OCI-LY7 (cell line): ENCODE results near the gene PTPRZ1. TPM values are rescaled to one million over a fixed set of nuclear protein-coding genes. Genes with fewer than 3 reads are reported as not detected.

Source experiments
- BruUV-seq: library from RNA; stranded (reverse); fragments of 400-500 nt; replicated peaks from 2 replicates; lab custom pipeline; 2021; lab: Mats Ljungman, UMichigan
- CTCF ChIA-PET: fragments of 300-600 bp; sonication (Branson Sonifier 250); formaldehyde crosslinking; loops from one replicate; lab custom pipeline; 2022; ENCODE audit warnings: antibody characterized with exemption; ENCODE audit not compliant: unreplicated experiment; lab: Charles Lee
- POLR2A ChIA-PET: fragments of 300-600 bp; sonication (Branson Sonifier 250); formaldehyde crosslinking; loops from one replicate; lab custom pipeline; 2022; ENCODE audit warnings: antibody characterized with exemption; lab: Charles Lee
- DNase-seq: peaks from one replicate; pipeline ENCODE4 v3.0.0-alpha.2; 2015; ENCODE audit warnings: low spot score
- H2AFZ ChIP-seq: fragments of 200-600 bp; sonication (generic), shearing (Covaris generic); 2 replicates; pipeline ENCODE4 v1.6.1; 2014; ENCODE audit warnings: mild to moderate bottlenecking, antibody characterized with exemption, low read length, moderate library complexity
- H3K27ac ChIP-seq: fragments of 200-600 bp; sonication (generic); 2 replicates; pipeline ENCODE4 v1.5.1; 2014; ENCODE audit warnings: mixed run types, low read depth, mild to moderate bottlenecking, moderate library complexity, low read length, inconsistent platforms; ENCODE audit not compliant: poor library complexity, severe bottlenecking
- H3K36me3 ChIP-seq: fragments of 200-600 bp; sonication (generic); 2 replicates; pipeline ENCODE4 v1.6.1; 2014; ENCODE audit warnings: mild to moderate bottlenecking, antibody characterized with exemption, low read length, moderate library complexity, mixed read lengths; ENCODE audit not compliant: insufficient read depth
- H3K4me1 ChIP-seq: fragments of 200-600 bp; sonication (generic); 2 replicates; pipeline ENCODE4 v1.5.1; 2014; ENCODE audit warnings: mild to moderate bottlenecking, low read length; ENCODE audit not compliant: insufficient read depth, poor library complexity, severe bottlenecking
- H3K4me2 ChIP-seq: fragments of 200-600 bp; sonication (generic); 2 replicates; pipeline ENCODE4 v1.6.1; 2014; ENCODE audit warnings: mild to moderate bottlenecking, low read length
- H3K4me3 ChIP-seq: fragments of 200-600 bp; sonication (generic); 2 replicates; pipeline ENCODE4 v1.5.1; 2014; ENCODE audit warnings: mild to moderate bottlenecking, low read depth, low read length; ENCODE audit not compliant: poor library complexity, severe bottlenecking
- H3K79me2 ChIP-seq: fragments of 200-600 bp; sonication (generic); 2 replicates; pipeline ENCODE4 v1.6.1; 2016; ENCODE audit warnings: low read depth, mild to moderate bottlenecking, low read length, moderate library complexity, mixed read lengths; ENCODE audit not compliant: insufficient read depth
- H3K9me2 ChIP-seq: fragments of 200-600 bp; sonication (generic); 2 replicates; pipeline ENCODE4 v1.6.1; 2016; ENCODE audit warnings: mild to moderate bottlenecking, low read length, mixed read lengths; ENCODE audit not compliant: insufficient read depth
- H3K9me3 ChIP-seq: fragments of 200-600 bp; sonication (generic); 2 replicates; pipeline ENCODE4 v1.6.1; 2014; ENCODE audit warnings: mild to moderate bottlenecking, mixed run types, low read length, mixed read lengths
- H4K20me1 ChIP-seq: fragments of 200-600 bp; sonication (generic); 2 replicates; pipeline ENCODE4 v1.6.1; 2014; ENCODE audit warnings: mild to moderate bottlenecking, antibody characterized with exemption, low read length, moderate library complexity, mixed read lengths; ENCODE audit not compliant: insufficient read depth
- CTCF ChIP-seq: fragments of 200-600 bp; sonication (generic); conservative IDR thresholded peaks from 2 replicates; pipeline ENCODE4 v1.5.1; 2014; ENCODE audit warnings: mild to moderate bottlenecking, antibody characterized with exemption, low read length, moderate library complexity, mixed read lengths
- EZH2phosphoT487 ChIP-seq: fragments of 200-600 bp; sonication (generic); IDR thresholded peaks from 2 replicates; pipeline ENCODE4 v1.6.1; 2018; ENCODE audit warnings: low read depth, borderline replicate concordance, mild to moderate bottlenecking, mixed run types, antibody characterized with exemption, low read length, moderate library complexity, mixed read lengths
- intact Hi-C: fragments of 100-400 bp; cut with micrococcal nuclease; formaldehyde crosslinking; loops from one replicate; pipeline ENCODE4 v1.10.0; 2022; ENCODE audit not compliant: unreplicated experiment
- total RNA-seq, 2 experiments: library from RNA; depleted of rRNA in 1 of 2; stranded (reverse); fragments of >200 nt in 1 of 2; shearing (Covaris generic) in 1 of 2; gene quantifications; 2 replicates each; pipeline ENCODE4 v1.2.3, GENCODE V29; 2014 to 2022

The PTPRZ1 gene
- total RNA-seq, 2 experiments from 2014 or later: not detected

- intact Hi-C loops: no loop called here
- no peaks in the 10 kb centered on the region for H3K36me3 ChIP-seq
- ChIA-PET CTCF (no interaction called here), POLR2A (no interaction called here)
- no peak overlapping the region for H3K27ac ChIP-seq
- H3K9me2 ChIP-seq: no peaks in the 10 kb centered on the region
- no peaks in the 10 kb centered on the region for H3K9me3 ChIP-seq
- no peak overlapping the region for H2AFZ ChIP-seq
- H3K4me3 ChIP-seq: no peak overlapping the region
- no peak overlapping the region for H3K4me2 ChIP-seq
- no peaks in the 10 kb centered on the region for H3K4me1 ChIP-seq
- H3K79me2 ChIP-seq: no peaks in the 10 kb centered on the region
- H4K20me1 ChIP-seq: no peaks in the 10 kb centered on the region
- TF ChIP-seq CTCF (no peak), EZH2phosphoT487 (no peak)
- no TSS peak for BruUV-seq
- DNase-seq: no peak
Observed at GRCh38 chr7:122013630-122014029, 140.7 kb downstream of the PTPRZ1 start.

DNA sequence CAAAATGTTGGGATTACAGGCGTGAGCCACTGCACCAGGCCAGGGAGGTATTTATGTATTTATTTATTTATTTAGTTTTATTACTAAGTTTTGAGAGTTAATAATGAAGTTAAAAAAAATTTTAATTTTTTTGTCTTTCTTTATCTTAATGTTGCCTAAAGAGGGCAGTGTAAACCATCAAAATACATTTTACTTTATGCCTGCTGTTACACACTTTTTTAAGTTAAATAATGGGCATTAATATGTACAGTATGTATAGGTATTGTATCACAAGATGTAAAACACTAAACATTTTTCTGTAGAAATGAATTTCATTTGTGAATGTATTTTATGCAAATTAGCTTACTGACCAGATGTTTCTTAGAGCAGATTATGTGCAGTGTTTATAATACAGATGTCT is 141.7 kb downstream of the PTPRZ1 start:
- Histone ChIP-seq H3K9me2 (no peaks in the 10 kb centered on the region), H3K27ac (no peak overlapping the region), H3K4me1 (no peaks in the 10 kb centered on the region), H3K79me2 (no peaks in the 10 kb centered on the region), H4K20me1 (no peaks in the 10 kb centered on the region), H3K36me3 (no peaks in the 10 kb centered on the region), H3K4me3 (no peak overlapping the region), H3K4me2 (no peak overlapping the region), H2AFZ (no peak overlapping the region), H3K9me3 (no peaks in the 10 kb centered on the region)
- POLR2A ChIA-PET: no interaction called here
- CTCF ChIA-PET: no interaction called here
- BruUV-seq: no TSS peak
- no peak for DNase-seq
- TF ChIP-seq EZH2phosphoT487 (no peak), CTCF (0 out of 2 replicates have a peak, but pooled peaks have one; percentile 34)
- intact Hi-C loops: no loop called here

DNA sequence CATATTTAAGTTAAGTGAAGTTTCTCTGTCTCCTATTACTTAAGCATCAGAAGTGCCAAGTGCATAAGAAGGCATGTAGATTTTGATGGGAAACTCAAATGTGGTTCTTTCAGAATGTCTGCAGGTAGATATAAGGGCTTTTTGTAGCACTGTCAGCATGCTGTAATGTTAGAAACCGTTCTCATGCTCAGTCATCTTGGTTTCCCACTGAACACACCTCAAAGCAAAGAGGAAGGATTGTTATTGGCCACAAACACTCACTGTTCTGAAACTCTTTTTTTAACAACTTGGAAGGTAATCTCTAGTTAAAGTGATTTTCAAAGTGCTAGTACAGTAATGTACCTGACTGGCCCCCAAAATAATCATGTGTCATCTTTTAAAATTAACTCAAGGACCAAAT is 145.1 kb downstream of the PTPRZ1 start:
- H3K9me3 ChIP-seq: no peaks in the 10 kb centered on the region
- H3K27ac ChIP-seq: no peak overlapping the region
- intact Hi-C loops: no loop called here
- no peak for DNase-seq
- no peaks in the 10 kb centered on the region for H4K20me1 ChIP-seq
- CTCF ChIA-PET: no interaction called here
- H3K79me2 ChIP-seq: no peaks in the 10 kb centered on the region
- no TSS peak for BruUV-seq
- no peaks in the 10 kb centered on the region for H3K4me1 ChIP-seq
- H3K9me2 ChIP-seq: no peaks in the 10 kb centered on the region
- TF ChIP-seq EZH2phosphoT487 (no peak), CTCF (no peak)
- no peak overlapping the region for H3K4me2 ChIP-seq
- H3K4me3 ChIP-seq: no peak overlapping the region
- POLR2A ChIA-PET: no interaction called here
- no peaks in the 10 kb centered on the region for H3K36me3 ChIP-seq
- no peak overlapping the region for H2AFZ ChIP-seq
